DMS114 treated with DMSO at 0.1 percent for 48 hours (cell line): ENCODE data around the gene SKA1.

Experiments
- DNase-seq: peaks from one replicate; lab custom pipeline; 2025; ENCODE audit not compliant: unreplicated experiment; lab: John Stamatoyannopoulos, UW

The SKA1 gene

GRCh38 chr18:50374753-50375391 is at the start of gene SKA1:
Gene SKA1, plus strand, starts transcription at chr18:50375046. Its CDS starts 785 bp downstream, at chr18:50375831.
- peak; percentile 81 for DNase-seq

- DNase-seq, result no peak
Measured at GRCh38 chr18:50327983-50328382, 46.9 kb upstream of the SKA1 start.

- DNase-seq, result no peak
Measured at GRCh38 chr18:50330176-50330575, 44.7 kb upstream of the SKA1 start.

- DNase-seq, result no peak
Measured at GRCh38 chr18:50331691-50332090, 43.2 kb upstream of the SKA1 start.

GRCh38 chr18:50334546-50335152 is 40.2 kb upstream of the SKA1 start:
- no peak for DNase-seq

- no peak for DNase-seq
Measured at GRCh38 chr18:50338122-50338521, 36.7 kb upstream of the SKA1 start.

GRCh38 chr18:50338715-50339114 is 36.1 kb upstream of the SKA1 start:
- no peak for DNase-seq

GRCh38 chr18:50340078-50340477 is 34.8 kb upstream of the SKA1 start:
- no peak for DNase-seq

GRCh38 chr18:50341443-50341842 is 33.4 kb upstream of the SKA1 start:
- DNase-seq, result no peak

- no peak for DNase-seq
Measured at GRCh38 chr18:50350699-50351098, 24.1 kb upstream of the SKA1 start.

- no peak for DNase-seq
Measured at GRCh38 chr18:50356036-50356945, 18.6 kb upstream of the SKA1 start.

- no peak for DNase-seq
Measured at GRCh38 chr18:50358844-50359243, 16.0 kb upstream of the SKA1 start.

GRCh38 chr18:50359806-50360205 is 15.0 kb upstream of the SKA1 start:
- DNase-seq, result no peak

GRCh38 chr18:50360611-50361010 is 14.2 kb upstream of the SKA1 start:
- no peak for DNase-seq

GRCh38 chr18:50369672-50370071 is 5.2 kb upstream of the SKA1 start:
- DNase-seq, result no peak

GRCh38 chr18:50372743-50373142 is 2.1 kb upstream of the SKA1 start:
- DNase-seq, result no peak

GRCh38 chr18:50373561-50374219 is 1.2 kb upstream of the SKA1 start:
- DNase-seq, result no peak

GRCh38 chr18:50374220-50374752 is 560 bp upstream of the SKA1 start:
- DNase-seq, result no peak

- no peak for DNase-seq
Measured at GRCh38 chr18:50377061-50377798, 2.4 kb downstream of the SKA1 start.

GRCh38 chr18:50388988-50389387 is 14.1 kb downstream of the SKA1 start:
- DNase-seq, result no peak
